Panc1 (cell line): Measurements from ENCODE around the gene COL5A1. TPM values are rescaled to one million over a fixed set of nuclear protein-coding genes. Genes with fewer than 3 reads are reported as not detected.

Source experiments
- ATAC-seq: fragments of 200-7000 bp; cut with Tn5 transposase; 2 replicates; pipeline ENCODE4 v1.9.1; 2020; ENCODE audit warnings: mild to moderate bottlenecking, moderate library complexity
- BruUV-seq: library from RNA; stranded (reverse); fragments of 400-500 nt; replicated peaks from 2 replicates; lab custom pipeline; 2021; lab: Mats Ljungman, UMichigan
- CTCF ChIA-PET: fragments of 300-600 bp; sonication (Branson Sonifier 250); formaldehyde crosslinking; loops from one replicate; lab custom pipeline; 2022; ENCODE audit warnings: antibody characterized with exemption; lab: Charles Lee
- POLR2A ChIA-PET: fragments of 300-600 bp; sonication (Branson Sonifier 250); formaldehyde crosslinking; loops from one replicate; lab custom pipeline; 2022; ENCODE audit warnings: antibody characterized with exemption; lab: Charles Lee
- DNase-seq: peaks from one replicate; pipeline ENCODE4 v3.0.0-alpha.2; 2010; ENCODE audit warnings: low read depth, low spot score
- H3K27ac ChIP-seq: 2 replicates; pipeline ENCODE4 v1.5.1; 2011; ENCODE audit warnings: mild to moderate bottlenecking, low read length, inconsistent platforms
- H3K27me3 ChIP-seq: fragments of 200-500 bp; sonication (Bioruptor generic); 2 replicates; pipeline ENCODE4 v1.6.0; 2014; ENCODE audit warnings: low read length, inconsistent platforms; ENCODE audit not compliant: control insufficient read depth, insufficient read depth
- H3K36me3 ChIP-seq: fragments of 200-500 bp; sonication (Bioruptor generic); 2 replicates; pipeline ENCODE4 v1.5.1; 2014; ENCODE audit warnings: inconsistent platforms, mild to moderate bottlenecking, low read length, moderate library complexity; ENCODE audit not compliant: control insufficient read depth, insufficient read depth
- H3K4me1 ChIP-seq: 2 replicates; pipeline ENCODE4 v1.5.1; 2011; ENCODE audit warnings: inconsistent platforms, mild to moderate bottlenecking, low read length, moderate library complexity; ENCODE audit not compliant: control insufficient read depth, insufficient read depth
- H3K4me3 ChIP-seq, 2 experiments: 2 replicates each; pipeline ENCODE4 v1.5.1; 2011 to 2012; ENCODE audit warnings: low read depth in 2 of 2, low read length in 2 of 2, mild to moderate bottlenecking in 2 of 2, inconsistent platforms in 1 of 2, moderate library complexity in 1 of 2
- H3K9me3 ChIP-seq: fragments of 200-500 bp; sonication (Bioruptor generic); 2 replicates; pipeline ENCODE4 v1.5.1; 2014; ENCODE audit warnings: low read depth, mild to moderate bottlenecking, inconsistent platforms, low read length, moderate library complexity; ENCODE audit not compliant: control insufficient read depth, insufficient read depth
- POLR2AphosphoS5 ChIP-seq: IDR thresholded peaks from 2 replicates; pipeline ENCODE4 v1.6.1; 2012; ENCODE audit warnings: mild to moderate bottlenecking, low read depth, low read length, moderate library complexity
- SIN3A ChIP-seq: IDR thresholded peaks from 2 replicates; pipeline ENCODE4 v1.6.1; 2012; ENCODE audit warnings: low read depth, mild to moderate bottlenecking, low read length, moderate library complexity, borderline replicate concordance; ENCODE audit not compliant: insufficient read depth
- TCF7L2 ChIP-seq: IDR thresholded peaks from 2 replicates; pipeline ENCODE4 v1.6.1; 2011; ENCODE audit warnings: mild to moderate bottlenecking, low read depth, low read length, inconsistent platforms
- in situ Hi-C: cut with HindIII; loops from 2 replicates; pipeline ENCODE4 v1.10.0; 2016; ENCODE audit warnings: low sequenced_read_pairs, low pct_unique_long_range_greater_than_20kb
- intact Hi-C: fragments of 100-400 bp; cut with micrococcal nuclease; formaldehyde crosslinking; loops from one replicate; pipeline ENCODE4 v1.10.0; 2022; ENCODE audit not compliant: unreplicated experiment
- total RNA-seq: library from RNA; stranded (reverse); gene quantifications from one replicate; pipeline ENCODE4 v1.2.1, GENCODE V29; 2021; ENCODE audit not compliant: unreplicated experiment
- TF ChIP-seq, protein P1 (sequence below), 2 experiments: IDR thresholded peaks; 2 replicates each; pipeline ENCODE4 v1.6.1; 2011 to 2012; ENCODE audit warnings: low read depth in 2 of 2, control low read depth in 1 of 2, low read length in 1 of 2, mild to moderate bottlenecking in 1 of 2, moderate library complexity in 1 of 2; ENCODE audit not compliant: insufficient read depth in 1 of 2
- TF ChIP-seq, protein P2 (sequence below): fragments of 450-650 bp; IDR thresholded peaks from 2 replicates; pipeline ENCODE4 v1.5.1; 2017; ENCODE audit warnings: mild to moderate bottlenecking

The COL5A1 gene
- total RNA-seq, 1 experiment from 2014 or later, result 5.7 TPM

DNA sequence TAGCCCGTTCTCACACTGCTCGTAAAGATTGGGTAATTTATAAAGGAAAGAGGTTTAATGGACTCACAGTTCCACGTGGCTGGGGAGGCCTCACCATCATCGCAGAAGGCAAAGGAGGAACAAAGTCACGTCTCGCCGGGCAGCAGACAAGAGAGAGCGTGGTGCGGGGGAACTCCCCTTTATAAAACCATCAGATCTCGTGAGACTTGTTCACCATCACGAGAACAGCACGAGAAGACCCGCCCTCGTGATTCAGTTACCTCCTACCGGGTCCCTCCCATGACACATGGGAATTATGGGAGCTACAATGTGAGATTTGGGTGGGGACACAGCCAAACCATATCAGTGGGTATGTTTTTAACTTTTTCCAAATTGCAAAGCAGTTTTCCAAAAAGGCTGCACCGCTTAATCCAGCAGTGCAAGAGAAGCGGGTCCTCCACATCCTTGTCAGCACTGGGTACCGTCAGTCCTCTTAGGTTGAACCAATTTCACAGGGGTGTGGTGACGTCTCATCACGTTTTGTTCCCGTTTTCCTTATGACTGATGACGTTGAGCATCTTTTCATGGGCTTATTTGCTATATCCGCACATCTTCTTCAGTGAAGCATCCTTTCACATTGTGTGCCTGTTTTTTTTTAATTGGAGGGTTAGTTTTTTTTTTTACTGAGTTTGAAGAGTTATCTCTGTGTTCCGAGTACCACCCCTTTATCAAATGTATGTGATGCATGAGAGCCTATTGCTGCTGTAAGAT lies 231.1 kb downstream of the COL5A1 start:
- no TSS peak for BruUV-seq

DNA sequence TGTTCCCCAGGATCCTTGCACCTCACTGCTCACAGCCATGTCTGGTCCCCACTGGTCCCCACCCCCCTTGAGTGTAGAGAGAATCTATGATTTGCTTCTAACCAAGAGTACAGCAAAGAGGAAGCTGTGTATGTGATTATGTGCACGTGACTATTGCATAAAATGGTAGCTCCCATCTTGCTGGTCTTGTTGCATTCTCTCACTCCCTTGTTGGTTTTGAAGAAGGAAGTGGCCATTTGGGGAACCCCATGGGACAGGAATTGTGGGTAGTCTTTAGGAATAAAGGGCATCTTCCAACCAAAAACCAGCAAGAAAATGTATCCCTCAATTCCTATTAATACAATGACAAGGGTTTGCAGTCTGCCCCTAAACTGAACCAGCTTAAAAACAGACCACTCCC lies 233.8 kb downstream of the COL5A1 start:
- ATAC-seq (no peak), DNase-seq (no peak)
- intact Hi-C loops, result no loop called here
- H3K27me3 ChIP-seq, result no peaks in the 10 kb centered on the region
- TF ChIP-seq, protein P1, sequence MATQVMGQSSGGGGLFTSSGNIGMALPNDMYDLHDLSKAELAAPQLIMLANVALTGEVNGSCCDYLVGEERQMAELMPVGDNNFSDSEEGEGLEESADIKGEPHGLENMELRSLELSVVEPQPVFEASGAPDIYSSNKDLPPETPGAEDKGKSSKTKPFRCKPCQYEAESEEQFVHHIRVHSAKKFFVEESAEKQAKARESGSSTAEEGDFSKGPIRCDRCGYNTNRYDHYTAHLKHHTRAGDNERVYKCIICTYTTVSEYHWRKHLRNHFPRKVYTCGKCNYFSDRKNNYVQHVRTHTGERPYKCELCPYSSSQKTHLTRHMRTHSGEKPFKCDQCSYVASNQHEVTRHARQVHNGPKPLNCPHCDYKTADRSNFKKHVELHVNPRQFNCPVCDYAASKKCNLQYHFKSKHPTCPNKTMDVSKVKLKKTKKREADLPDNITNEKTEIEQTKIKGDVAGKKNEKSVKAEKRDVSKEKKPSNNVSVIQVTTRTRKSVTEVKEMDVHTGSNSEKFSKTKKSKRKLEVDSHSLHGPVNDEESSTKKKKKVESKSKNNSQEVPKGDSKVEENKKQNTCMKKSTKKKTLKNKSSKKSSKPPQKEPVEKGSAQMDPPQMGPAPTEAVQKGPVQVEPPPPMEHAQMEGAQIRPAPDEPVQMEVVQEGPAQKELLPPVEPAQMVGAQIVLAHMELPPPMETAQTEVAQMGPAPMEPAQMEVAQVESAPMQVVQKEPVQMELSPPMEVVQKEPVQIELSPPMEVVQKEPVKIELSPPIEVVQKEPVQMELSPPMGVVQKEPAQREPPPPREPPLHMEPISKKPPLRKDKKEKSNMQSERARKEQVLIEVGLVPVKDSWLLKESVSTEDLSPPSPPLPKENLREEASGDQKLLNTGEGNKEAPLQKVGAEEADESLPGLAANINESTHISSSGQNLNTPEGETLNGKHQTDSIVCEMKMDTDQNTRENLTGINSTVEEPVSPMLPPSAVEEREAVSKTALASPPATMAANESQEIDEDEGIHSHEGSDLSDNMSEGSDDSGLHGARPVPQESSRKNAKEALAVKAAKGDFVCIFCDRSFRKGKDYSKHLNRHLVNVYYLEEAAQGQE (IDR thresholded peaks at IDR 0.05; ENCODE audit: insufficient read depth in 1 of 2, low read depth in 2 of 2, low read length in 1 of 2), result no peak
- TF ChIP-seq SIN3A (no peak), POLR2AphosphoS5 (no peak), TCF7L2 (no peak)
- TF ChIP-seq, protein P2, sequence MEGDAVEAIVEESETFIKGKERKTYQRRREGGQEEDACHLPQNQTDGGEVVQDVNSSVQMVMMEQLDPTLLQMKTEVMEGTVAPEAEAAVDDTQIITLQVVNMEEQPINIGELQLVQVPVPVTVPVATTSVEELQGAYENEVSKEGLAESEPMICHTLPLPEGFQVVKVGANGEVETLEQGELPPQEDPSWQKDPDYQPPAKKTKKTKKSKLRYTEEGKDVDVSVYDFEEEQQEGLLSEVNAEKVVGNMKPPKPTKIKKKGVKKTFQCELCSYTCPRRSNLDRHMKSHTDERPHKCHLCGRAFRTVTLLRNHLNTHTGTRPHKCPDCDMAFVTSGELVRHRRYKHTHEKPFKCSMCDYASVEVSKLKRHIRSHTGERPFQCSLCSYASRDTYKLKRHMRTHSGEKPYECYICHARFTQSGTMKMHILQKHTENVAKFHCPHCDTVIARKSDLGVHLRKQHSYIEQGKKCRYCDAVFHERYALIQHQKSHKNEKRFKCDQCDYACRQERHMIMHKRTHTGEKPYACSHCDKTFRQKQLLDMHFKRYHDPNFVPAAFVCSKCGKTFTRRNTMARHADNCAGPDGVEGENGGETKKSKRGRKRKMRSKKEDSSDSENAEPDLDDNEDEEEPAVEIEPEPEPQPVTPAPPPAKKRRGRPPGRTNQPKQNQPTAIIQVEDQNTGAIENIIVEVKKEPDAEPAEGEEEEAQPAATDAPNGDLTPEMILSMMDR, result no peak
- in situ Hi-C loops, result no loop called here
- BruUV-seq, result no TSS peak
- no peaks in the 10 kb centered on the region for H3K36me3 ChIP-seq
- no peaks in the 10 kb centered on the region for H3K4me1 ChIP-seq
- no peak overlapping the region for H3K4me3 ChIP-seq
- POLR2A ChIA-PET, result no interaction called here
- CTCF ChIA-PET, result no interaction called here
- no peaks in the 10 kb centered on the region for H3K9me3 ChIP-seq
- H3K27ac ChIP-seq, result no peak overlapping the region

More for the DNA sequence above, 231.1 kb downstream of the COL5A1 start:
- intact Hi-C loops, result no loop called here
- ChIA-PET POLR2A (no interaction called here), CTCF (no interaction called here)
- TF ChIP-seq, protein P2, result no peak
- TF ChIP-seq TCF7L2 (no peak), SIN3A (no peak), POLR2AphosphoS5 (no peak)
- TF ChIP-seq, protein P1 (IDR thresholded peaks at IDR 0.05; ENCODE audit: insufficient read depth in 1 of 2, low read depth in 2 of 2, low read length in 1 of 2), result no peak
- Histone ChIP-seq H3K9me3 (no peaks in the 10 kb centered on the region), H3K4me3 (no peak overlapping the region), H3K36me3 (no peaks in the 10 kb centered on the region), H3K27ac (no peak overlapping the region), H3K27me3 (no peaks in the 10 kb centered on the region), H3K4me1 (no peaks in the 10 kb centered on the region)
- no peak for ATAC-seq
- in situ Hi-C loops, result no loop called here
- DNase-seq, result no peak
